GM19043 (cell line): ENCODE data around the gene XYLT1.

Source experiments
- ATAC-seq: cut with Tn5 transposase; IDR thresholded peaks from one replicate; pipeline ENCODE4 v1.9.1; 2021; ENCODE audit warnings: low read depth; ENCODE audit not compliant: unreplicated experiment

XYLT1 gene

GRCh38 chr16:17213974-17214373 lies 256.8 kb downstream of the XYLT1 start:
- no peak for ATAC-seq

DNA sequence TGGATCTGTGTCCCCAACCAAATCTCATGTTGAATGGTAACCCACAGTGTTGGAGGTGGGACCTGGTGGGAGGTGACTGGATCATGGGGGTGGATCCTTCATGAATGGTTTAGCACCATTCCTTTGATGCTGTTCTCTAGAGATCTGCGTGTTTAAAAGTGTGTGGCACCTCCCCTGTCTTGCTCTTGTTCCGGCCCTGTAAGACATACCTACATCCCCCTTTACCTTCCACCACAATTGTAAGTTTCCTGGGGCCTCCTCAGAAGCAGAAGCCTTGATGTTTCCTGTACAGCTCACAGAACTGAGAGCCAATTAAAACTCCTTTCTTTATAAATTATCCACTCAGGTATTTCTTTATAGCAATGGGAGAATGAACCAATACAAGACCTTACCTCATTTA lies 257.7 kb downstream of the XYLT1 start:
- no peak for ATAC-seq

DNA sequence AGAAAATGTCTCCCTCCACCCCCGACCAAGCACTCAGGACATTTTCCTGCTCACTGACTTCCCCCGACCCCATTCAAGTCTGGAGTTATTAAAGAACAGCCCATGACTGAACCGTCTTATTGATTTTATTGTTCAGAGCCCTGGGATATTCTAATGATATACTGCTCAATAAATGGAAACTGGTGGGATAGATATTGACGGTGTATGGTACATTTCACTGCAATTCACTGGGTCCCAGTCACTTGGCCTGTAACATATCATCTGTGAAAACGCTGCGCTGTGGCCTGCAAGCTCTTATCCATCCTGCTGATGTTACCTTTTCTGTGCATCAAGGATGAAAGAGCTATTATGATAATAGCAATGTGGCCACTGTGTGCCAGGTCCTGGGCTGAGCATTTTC lies 258.2 kb downstream of the XYLT1 start:
- ATAC-seq = no peak

GRCh38 chr16:17211797-17212196 lies 259.0 kb downstream of the XYLT1 start:
- ATAC-seq = no peak

DNA sequence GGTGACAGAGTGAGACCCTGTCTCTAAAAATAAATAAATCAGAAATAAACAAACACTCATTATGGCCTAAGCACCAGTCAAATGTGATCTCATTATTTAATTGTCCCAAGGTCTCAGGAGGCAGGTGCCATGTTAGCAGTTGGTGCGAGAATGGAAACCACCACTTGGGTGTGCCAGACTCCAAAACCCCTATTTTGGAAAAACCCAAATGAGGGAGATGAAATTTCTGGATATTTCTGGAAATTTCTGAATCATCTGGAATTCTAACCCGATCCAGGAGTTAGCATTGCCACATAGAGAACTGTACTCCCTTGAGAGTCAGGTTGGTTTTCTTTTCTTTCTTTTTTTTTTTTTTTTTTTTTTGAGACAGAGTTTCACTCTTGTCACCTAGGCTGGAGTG lies 264.0 kb downstream of the XYLT1 start:
- no peak for ATAC-seq

GRCh38 chr16:17205279-17206211 lies 265.2 kb downstream of the XYLT1 start:
- no peak for ATAC-seq

DNA sequence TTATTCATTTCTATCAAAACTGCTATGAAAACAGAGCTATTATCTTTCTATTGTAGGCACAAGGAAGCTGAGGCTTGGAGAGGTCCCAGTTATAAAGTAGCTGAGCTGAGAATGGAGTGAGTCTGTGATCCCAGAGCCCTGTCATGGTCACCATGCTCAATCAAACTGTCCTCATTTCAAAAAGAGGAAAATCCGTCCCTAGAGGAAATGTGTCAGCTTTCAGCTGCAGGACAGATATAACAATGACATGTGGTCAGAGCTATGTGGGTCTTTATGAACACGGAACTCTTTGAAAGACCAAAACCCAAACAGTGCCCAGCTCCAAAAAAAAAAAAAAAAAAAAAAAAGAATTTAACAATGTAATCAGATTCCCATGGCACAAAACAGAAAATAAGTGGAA lies 266.1 kb downstream of the XYLT1 start:
- no peak for ATAC-seq

DNA sequence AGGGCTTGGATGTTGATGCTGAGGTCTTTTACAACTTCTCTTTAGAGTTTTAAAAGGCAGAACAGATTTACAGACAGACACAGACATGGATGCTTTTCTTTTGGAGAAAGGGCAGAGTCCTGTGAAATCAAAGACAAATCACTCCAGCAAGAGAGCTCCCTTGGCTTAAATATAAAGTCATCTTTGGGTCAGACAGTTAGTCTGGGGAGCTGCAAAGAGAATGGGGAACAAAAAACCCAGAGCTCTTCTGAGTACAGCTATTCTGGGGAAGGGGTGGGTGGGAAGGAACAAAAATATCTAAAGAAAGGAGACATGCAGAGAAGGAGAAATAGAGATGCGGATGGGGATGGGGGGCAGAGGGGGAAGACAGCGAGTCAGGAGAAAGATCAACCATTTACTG lies 266.6 kb downstream of the XYLT1 start:
- no peak for ATAC-seq

DNA sequence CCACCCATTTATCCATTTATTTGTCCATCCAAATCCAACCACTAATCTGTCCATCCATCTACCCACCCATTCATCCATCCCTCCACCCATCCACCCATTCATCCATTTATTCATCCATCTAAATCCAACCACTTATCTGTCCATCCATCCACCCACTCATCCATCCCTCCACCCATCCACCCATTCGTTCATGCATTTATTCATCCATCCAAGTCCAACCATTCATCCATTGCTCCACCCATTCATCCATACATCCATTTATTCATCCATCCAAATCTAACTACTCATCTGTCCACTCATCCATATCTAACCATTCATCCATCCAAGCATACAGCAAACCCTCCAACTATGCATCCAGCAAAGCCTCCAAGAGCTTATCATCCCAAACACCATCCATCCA lies 267.3 kb downstream of the XYLT1 start:
- ATAC-seq = no peak

DNA sequence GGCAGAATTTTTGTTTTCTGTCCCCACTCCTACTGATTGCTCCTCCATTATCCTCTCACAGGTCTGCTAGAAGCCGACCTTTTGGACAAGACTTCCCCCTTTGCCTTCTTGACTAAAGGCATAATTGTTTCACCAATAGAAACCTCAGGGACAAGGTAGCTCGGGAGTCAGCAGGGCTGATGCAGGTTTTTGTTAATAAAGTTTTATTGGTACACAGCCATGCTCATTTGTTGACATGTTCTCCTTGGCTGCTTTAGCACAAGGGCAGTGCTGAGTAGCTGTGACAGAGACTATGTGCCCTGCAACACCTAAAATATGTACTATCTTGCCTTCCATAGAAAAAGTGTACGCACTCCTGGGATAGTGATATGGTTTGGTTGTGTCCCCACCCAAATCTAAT lies 271.6 kb downstream of the XYLT1 start:
- no peak for ATAC-seq

DNA sequence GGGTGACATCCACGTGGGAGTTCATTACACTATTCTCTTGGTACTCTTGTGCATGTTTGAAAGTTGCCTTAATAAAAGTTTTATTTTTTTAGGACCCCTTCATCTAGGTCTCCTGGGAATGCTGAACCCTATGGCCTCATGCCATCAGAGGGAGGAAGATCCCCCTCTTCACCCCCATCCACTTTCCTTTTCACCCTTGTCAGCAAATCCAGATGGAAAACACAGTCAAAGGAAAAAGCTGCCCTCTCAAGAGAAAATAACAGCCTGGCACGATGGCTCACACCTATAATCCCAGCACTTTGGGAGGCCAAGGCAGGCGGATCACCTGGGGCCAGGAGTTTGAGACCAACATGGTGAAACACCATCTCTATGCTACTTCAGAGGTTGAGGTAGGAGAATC lies 274.2 kb downstream of the XYLT1 start:
- ATAC-seq = no peak

DNA sequence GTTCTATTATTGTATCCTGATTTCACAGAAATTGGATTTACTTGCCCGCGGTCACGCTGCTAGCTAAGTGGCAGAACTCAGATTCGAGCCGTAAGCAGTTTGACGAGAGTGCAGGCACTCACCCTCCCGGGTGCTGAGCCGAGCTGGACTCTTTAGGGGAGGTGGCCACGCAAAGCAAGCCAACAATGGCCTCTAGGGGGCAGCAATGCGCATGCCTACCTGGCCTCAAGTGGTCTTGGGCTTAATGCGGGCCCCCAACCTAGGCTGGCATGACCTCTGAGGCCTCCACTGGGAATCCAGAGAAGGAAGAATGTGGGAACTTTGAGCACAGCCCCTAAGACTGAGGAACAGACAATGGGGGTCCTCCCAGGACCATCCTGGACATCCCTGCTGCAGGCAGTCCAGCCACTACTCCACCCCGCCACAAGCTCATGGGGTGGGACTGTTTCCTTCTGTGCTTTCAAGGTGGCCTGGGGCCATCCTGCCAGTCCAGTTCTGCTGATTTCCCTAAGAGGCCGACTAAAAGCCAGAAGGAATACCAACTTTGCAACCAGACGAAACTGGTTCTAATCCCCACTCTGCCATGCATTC lies 276.5 kb downstream of the XYLT1 start:
- no peak for ATAC-seq

GRCh38 chr16:17193566-17194100 lies 277.1 kb downstream of the XYLT1 start:
- ATAC-seq = no peak

GRCh38 chr16:17184026-17184425 lies 286.7 kb downstream of the XYLT1 start:
- no peak for ATAC-seq

DNA sequence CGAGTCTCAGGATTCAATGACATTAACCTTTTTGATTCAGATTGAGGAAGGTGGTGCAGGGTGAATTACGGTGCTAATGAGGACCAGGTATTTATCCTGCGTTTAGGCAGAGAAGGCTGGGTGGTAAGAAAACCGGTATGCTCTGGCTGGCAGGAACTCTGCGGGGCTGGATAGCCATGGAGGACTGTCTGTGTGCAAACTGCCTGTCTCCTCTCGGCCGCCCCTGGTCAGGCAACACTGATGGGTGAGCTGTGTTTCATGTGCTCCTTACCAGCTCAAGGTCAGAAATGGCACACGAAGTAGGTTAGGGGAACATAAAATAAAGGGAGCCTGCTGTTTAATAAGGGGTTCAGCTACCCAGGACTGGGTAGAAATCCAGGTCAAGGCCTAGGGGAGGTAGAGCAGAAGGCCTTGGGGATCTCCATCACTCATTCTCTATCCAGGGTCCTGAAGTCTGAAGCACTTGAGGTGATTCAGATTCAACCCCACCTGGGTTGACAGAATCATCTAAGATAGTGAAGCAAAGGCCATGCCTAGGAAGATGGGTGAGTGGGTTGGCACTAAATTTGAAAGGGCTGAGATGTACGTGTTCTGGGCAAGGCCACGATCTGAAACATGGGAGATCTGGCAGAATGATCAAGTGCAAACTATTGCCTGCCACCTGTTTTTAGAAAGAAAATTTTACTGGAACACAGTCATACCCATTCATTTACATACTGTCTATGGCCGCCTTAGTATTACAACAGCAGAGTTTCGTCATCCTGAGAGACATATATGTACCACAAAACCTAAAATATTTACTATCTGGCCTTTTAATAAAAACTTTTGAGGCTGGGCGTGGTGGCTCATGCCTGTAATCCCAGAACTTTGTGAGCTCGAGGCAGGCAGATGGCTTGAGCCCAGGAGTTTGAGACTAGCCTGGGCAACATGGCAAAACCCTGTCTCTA lies 292.5 kb downstream of the XYLT1 start:
- ATAC-seq = no peak

GRCh38 chr16:17177242-17177958 lies 293.4 kb downstream of the XYLT1 start:
- no peak for ATAC-seq

GRCh38 chr16:17176199-17176598 lies 294.6 kb downstream of the XYLT1 start:
- no peak for ATAC-seq

DNA sequence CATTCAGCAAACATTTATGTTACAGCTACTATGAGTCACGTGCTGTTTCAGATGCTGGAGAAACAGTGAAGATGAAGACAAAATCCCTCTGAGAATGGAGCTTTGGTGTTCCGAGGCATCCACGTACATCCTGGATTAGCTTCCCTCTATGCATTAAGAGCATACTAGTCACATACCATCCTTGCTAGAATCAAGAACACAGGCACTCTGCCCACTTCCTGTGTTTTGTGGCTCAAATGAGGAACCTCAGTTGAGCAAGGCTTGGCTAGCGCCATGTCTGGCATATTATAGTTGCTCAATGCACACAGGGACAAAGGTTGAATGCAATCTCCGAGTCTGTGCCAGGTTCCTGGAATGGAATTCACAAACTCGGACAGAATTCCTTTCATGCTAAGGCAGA lies 297.5 kb downstream of the XYLT1 start:
- ATAC-seq = no peak

- no peak for ATAC-seq
These were observed 299.3 kb downstream of the XYLT1 start for GRCh38 chr16:17171250-17172143.
